Hepatic stellate cell (primary cell): ENCODE measurements around the gene DCTN2.

Experiments
- DNase-seq: peaks from one replicate; pipeline ENCODE4 v3.0.0; 2011; ENCODE audit warnings: low spot score

DCTN2 gene

DNA sequence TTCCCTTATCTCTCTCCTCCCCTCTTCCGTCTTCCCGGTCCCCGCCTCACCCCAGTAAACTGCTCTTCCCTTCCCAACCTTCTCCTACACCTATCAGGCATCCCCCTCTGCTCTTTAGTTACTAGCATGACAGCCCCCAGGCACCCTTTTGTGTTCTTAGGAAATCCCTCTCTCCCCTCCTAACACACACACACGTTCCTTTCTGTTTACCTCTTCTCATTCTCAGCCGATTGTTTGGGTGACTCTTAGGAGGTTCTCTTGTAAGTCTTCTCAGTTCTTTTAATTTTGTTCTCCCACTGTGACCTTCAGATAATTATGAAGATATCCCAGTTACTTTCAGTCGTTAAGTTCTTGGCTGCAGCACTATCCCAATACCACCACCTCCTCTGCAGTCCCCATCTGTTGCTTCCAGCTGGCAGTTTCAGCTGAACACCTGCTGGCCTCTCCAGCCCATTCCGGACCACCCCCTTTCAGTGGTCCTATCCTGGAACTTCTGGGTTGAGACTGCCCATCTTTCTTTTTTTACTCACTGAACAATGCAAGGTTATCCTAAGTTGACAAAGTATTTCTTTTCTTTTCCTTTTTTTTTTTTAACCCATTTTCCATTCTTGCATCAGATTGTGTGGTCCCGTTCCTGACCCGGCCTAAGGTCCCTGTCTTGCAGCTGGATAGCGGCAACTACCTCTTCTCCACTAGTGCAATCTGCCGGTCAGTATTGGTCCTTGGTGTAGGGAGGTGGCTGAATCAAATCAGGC lies 58.4 kb downstream of the DCTN2 start:
- no peak for DNase-seq

GRCh38 chr12:57487597-57488401 lies 59.2 kb downstream of the DCTN2 start, which contains the start of gene MARS1:
Gene MARS1 (plus strand): TSS chr12:57488068. CDS start chr12:57488091, 23 bp downstream.
- peak; percentile 90 for DNase-seq

- no peak for DNase-seq
These were observed 59.9 kb downstream of the DCTN2 start for GRCh38 chr12:57487055-57487596.

DNA sequence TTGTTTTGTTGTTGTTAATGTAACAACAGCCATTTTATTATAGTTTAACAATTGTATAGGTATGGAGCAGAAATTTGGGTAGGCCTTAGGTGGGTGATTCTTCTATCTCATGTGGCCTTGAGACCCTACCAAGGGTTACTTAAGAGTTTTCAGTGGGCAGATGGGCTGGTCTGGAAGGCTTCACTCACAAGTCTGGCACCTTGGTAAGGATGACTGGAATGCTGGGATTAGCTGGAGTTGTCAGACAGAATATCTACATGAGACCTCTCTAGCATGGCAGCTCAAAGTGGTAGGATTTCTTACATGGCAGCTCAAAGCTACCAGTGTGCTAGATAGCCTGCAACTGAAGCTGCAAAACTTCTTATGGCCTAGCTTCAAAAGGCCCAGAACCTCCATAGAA lies 61.3 kb downstream of the DCTN2 start:
- DNase-seq = no peak

DNA sequence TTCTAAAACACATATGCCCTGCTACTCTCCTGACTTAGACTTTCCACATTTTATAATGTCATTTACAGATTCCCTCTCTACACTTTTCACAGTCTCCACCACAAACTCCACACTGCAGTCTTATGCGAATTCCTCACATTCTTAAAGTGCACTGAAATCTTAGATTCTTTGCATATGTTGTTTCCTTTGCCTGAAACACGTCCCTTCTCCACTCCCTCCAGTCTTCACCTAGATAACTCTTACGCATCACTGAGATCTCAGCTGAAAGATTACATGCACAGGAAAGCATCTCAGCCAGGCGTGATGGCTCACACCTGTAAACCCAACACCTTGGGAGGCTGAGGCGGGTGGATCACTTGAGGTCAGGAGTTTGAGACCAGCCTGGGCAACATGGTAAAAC lies 63.5 kb downstream of the DCTN2 start:
- DNase-seq = peak; percentile 60

DNA sequence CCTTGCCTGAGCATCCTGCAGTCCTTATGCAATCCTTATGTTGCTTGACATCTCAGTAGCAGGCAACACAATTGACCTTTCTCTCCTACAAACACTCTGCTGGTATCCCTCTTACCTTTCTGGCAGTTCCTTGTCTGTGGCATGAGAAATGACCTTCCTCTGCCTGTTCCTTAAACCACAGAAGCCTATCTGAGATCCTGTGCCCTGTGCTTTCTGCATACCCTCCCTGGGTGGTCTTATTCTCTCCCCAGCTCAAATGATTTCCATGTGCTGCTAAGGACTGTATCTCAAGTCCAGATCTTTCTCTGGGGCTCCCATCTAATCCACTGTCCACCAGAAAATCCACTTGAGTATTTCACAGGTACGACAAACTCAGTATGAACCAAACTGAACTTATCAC lies 65.3 kb downstream of the DCTN2 start:
- DNase-seq = no peak
